Measurements from ENCODE around the gene TRAPPC13. TPM values are rescaled to one million over a fixed set of nuclear protein-coding genes. Genes with fewer than 3 reads are reported as not detected.

TRAPPC13 gene
- total and polyA plus RNA-seq, 4 donors: 6.8 to 11.2 (median 9.8) TPM

DNA sequence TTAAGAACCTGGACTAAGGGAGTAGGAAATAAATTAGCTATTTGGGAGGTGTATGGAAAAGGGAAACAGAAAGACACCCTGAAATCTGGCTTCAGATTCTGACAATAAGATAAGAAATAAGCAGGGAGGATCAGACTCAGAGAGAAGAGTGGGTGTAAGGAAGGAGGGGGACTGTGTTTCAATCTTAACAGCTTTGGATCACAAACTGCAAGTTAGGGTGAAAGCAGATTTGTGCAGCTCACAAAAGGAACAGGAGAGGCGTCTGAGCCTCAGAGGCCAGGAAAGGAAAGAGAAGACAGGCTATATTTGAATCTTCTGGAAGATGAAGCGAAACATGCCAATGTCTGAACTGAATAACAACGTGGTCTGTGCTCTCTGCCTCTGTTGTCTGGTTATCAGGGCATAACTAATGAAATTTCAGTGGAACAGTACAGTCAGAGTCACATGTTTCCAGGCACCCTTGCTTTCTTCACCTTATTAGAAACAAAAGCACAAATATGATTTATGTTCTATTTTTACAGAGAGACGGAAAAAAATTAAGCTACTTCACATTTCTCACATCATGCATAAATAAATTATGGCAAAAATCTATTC lies 70.4 kb downstream of the TRAPPC13 start:
- Histone ChIP-seq H3K4me3 (ENCODE audit: low read depth in 1 of 3, low read length in 3 of 3) (no peak overlapping the region), H3K4me1 (ENCODE audit: control insufficient read depth in 4 of 4, insufficient read depth in 4 of 4, low read length in 3 of 4) (no peaks in the 10 kb centered on the region), H3K27ac (ENCODE audit: low read depth in 1 of 2, low read length in 2 of 2) (no peak overlapping the region), H3K36me3 (ENCODE audit: control insufficient read depth in 4 of 4, insufficient read depth in 3 of 4, low read depth in 1 of 4, low read length in 3 of 4) (peaks cover 0 to 2% (median under 1%) of the 10 kb centered on the region in 4 donors), H3K27me3 (ENCODE audit: control insufficient read depth in 4 of 4, insufficient read depth in 4 of 4, low read length in 3 of 4) (no peaks in the 10 kb centered on the region), H3K9me3 (ENCODE audit: control insufficient read depth in 4 of 4, low read length in 3 of 4) (no peaks in the 10 kb centered on the region), H3K9ac (ENCODE audit: low read depth in 1 of 2, low read length in 2 of 2) (no peak overlapping the region)
- 90% methylated on average over 4 of the region's 4 CpGs for WGBS
- DNase-seq (ENCODE audit: low spot score): no peak
- TF ChIP-seq HNF4A (conservative IDR thresholded peaks at IDR 0.05) (no peak), FOXA1 (IDR thresholded peaks at IDR 0.05) (no peak), TAF1 (conservative IDR thresholded peaks at IDR 0.05) (no peak), RXRA (IDR thresholded peaks at IDR 0.05) (no peak), GABPA (IDR thresholded peaks at IDR 0.05 in 1 of 2, conservative IDR thresholded peaks at IDR 0.05 in 1 of 2) (no peak), HNF4G (IDR thresholded peaks at IDR 0.05) (no peak), NR2F2 (IDR thresholded peaks at IDR 0.05) (no peak)
- TF ChIP-seq, protein P1, sequence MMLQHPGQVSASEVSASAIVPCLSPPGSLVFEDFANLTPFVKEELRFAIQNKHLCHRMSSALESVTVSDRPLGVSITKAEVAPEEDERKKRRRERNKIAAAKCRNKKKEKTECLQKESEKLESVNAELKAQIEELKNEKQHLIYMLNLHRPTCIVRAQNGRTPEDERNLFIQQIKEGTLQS (IDR thresholded peaks at IDR 0.05): no peak
- TF ChIP-seq, protein P2, sequence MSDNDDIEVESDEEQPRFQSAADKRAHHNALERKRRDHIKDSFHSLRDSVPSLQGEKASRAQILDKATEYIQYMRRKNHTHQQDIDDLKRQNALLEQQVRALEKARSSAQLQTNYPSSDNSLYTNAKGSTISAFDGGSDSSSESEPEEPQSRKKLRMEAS (IDR thresholded peaks at IDR 0.05): no peak

DNA sequence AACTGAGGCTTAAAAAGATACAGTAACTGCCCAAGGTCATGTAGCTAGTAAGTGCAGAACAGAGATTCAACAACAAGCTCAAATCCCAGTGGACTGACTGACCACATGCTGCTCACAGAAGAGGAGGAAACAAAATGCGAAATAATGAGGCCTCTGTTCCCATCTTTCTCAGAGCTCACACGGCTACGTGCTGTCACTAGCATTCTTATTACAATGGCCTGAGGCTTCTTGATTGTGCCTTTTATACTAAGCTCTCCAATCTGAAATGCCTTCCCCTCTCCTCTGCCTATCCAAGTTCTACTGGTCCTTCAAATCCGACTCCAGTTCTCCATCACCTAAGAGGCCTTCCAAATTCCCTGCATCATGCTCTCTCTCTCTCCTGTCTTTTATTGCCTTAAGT lies 71.1 kb downstream of the TRAPPC13 start:
- WGBS: 97% methylated on average over 4 of the region's 4 CpGs
- no peak for DNase-seq (ENCODE audit: low spot score)
- no peaks in the 10 kb centered on the region for H3K27me3 ChIP-seq (ENCODE audit: control insufficient read depth in 4 of 4, insufficient read depth in 4 of 4, low read length in 3 of 4)
- peaks cover 0 to 2% (median under 1%) of the 10 kb centered on the region in 4 donors for H3K36me3 ChIP-seq (ENCODE audit: control insufficient read depth in 4 of 4, insufficient read depth in 3 of 4, low read depth in 1 of 4, low read length in 3 of 4)
- H3K27ac ChIP-seq (ENCODE audit: low read depth in 1 of 2, low read length in 2 of 2): no peak overlapping the region
- H3K4me1 ChIP-seq (ENCODE audit: control insufficient read depth in 4 of 4, insufficient read depth in 4 of 4, low read length in 3 of 4): no peaks in the 10 kb centered on the region
- TF ChIP-seq, protein P3, sequence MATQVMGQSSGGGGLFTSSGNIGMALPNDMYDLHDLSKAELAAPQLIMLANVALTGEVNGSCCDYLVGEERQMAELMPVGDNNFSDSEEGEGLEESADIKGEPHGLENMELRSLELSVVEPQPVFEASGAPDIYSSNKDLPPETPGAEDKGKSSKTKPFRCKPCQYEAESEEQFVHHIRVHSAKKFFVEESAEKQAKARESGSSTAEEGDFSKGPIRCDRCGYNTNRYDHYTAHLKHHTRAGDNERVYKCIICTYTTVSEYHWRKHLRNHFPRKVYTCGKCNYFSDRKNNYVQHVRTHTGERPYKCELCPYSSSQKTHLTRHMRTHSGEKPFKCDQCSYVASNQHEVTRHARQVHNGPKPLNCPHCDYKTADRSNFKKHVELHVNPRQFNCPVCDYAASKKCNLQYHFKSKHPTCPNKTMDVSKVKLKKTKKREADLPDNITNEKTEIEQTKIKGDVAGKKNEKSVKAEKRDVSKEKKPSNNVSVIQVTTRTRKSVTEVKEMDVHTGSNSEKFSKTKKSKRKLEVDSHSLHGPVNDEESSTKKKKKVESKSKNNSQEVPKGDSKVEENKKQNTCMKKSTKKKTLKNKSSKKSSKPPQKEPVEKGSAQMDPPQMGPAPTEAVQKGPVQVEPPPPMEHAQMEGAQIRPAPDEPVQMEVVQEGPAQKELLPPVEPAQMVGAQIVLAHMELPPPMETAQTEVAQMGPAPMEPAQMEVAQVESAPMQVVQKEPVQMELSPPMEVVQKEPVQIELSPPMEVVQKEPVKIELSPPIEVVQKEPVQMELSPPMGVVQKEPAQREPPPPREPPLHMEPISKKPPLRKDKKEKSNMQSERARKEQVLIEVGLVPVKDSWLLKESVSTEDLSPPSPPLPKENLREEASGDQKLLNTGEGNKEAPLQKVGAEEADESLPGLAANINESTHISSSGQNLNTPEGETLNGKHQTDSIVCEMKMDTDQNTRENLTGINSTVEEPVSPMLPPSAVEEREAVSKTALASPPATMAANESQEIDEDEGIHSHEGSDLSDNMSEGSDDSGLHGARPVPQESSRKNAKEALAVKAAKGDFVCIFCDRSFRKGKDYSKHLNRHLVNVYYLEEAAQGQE (IDR thresholded peaks at IDR 0.05): no peak
- TF ChIP-seq, protein P4, sequence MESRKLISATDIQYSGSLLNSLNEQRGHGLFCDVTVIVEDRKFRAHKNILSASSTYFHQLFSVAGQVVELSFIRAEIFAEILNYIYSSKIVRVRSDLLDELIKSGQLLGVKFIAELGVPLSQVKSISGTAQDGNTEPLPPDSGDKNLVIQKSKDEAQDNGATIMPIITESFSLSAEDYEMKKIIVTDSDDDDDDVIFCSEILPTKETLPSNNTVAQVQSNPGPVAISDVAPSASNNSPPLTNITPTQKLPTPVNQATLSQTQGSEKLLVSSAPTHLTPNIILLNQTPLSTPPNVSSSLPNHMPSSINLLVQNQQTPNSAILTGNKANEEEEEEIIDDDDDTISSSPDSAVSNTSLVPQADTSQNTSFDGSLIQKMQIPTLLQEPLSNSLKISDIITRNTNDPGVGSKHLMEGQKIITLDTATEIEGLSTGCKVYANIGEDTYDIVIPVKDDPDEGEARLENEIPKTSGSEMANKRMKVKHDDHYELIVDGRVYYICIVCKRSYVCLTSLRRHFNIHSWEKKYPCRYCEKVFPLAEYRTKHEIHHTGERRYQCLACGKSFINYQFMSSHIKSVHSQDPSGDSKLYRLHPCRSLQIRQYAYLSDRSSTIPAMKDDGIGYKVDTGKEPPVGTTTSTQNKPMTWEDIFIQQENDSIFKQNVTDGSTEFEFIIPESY (IDR thresholded peaks at IDR 0.05): no peak
- TF ChIP-seq RAD21 (IDR thresholded peaks at IDR 0.05) (no peak), RXRA (IDR thresholded peaks at IDR 0.05) (no peak), FOXA1 (IDR thresholded peaks at IDR 0.05) (no peak), YY1 (IDR thresholded peaks at IDR 0.05) (no peak), SP1 (IDR thresholded peaks at IDR 0.05) (no peak), HNF4G (IDR thresholded peaks at IDR 0.05) (no peak), HNF4A (conservative IDR thresholded peaks at IDR 0.05) (no peak), GABPA (IDR thresholded peaks at IDR 0.05 in 1 of 2, conservative IDR thresholded peaks at IDR 0.05 in 1 of 2) (no peak), EGR1 (IDR thresholded peaks at IDR 0.05; ENCODE audit: low read depth in 2 of 2) (no peak), NR2F2 (IDR thresholded peaks at IDR 0.05) (no peak), FOXA2 (IDR thresholded peaks at IDR 0.05) (no peak)
- TF ChIP-seq, protein P2 (IDR thresholded peaks at IDR 0.05): no peak
- TF ChIP-seq, protein P5, sequence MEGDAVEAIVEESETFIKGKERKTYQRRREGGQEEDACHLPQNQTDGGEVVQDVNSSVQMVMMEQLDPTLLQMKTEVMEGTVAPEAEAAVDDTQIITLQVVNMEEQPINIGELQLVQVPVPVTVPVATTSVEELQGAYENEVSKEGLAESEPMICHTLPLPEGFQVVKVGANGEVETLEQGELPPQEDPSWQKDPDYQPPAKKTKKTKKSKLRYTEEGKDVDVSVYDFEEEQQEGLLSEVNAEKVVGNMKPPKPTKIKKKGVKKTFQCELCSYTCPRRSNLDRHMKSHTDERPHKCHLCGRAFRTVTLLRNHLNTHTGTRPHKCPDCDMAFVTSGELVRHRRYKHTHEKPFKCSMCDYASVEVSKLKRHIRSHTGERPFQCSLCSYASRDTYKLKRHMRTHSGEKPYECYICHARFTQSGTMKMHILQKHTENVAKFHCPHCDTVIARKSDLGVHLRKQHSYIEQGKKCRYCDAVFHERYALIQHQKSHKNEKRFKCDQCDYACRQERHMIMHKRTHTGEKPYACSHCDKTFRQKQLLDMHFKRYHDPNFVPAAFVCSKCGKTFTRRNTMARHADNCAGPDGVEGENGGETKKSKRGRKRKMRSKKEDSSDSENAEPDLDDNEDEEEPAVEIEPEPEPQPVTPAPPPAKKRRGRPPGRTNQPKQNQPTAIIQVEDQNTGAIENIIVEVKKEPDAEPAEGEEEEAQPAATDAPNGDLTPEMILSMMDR (IDR thresholded peaks at IDR 0.05; ENCODE audit: low read depth, low read length, missing input control): no peak
- TF ChIP-seq, protein P1 (IDR thresholded peaks at IDR 0.05): no peak
- H3K9ac ChIP-seq (ENCODE audit: low read depth in 1 of 2, low read length in 2 of 2): no peak overlapping the region
- no peak overlapping the region for H3K4me3 ChIP-seq (ENCODE audit: low read depth in 1 of 3, low read length in 3 of 3)
- no peaks in the 10 kb centered on the region for H3K9me3 ChIP-seq (ENCODE audit: control insufficient read depth in 4 of 4, low read length in 3 of 4)
